GM23338 (cell line): ENCODE data around the gene FRA10AC1. TPM values are rescaled to one million over a fixed set of nuclear protein-coding genes. Genes with fewer than 3 reads are reported as not detected.

ENCODE experiments used
- ATAC-seq: fragments of 200-7000 bp; cut with Tn5 transposase; 3 replicates; pipeline ENCODE4 v1.9.1; 2020
- DNase-seq: peaks from one replicate; pipeline ENCODE4 v3.0.0-alpha.2; 2015; ENCODE audit warnings: low spot score
- H2AFZ ChIP-seq: fragments of 200-600 bp; sonication (generic); 2 replicates; pipeline ENCODE4 v1.8.0; 2016; ENCODE audit warnings: antibody characterized with exemption, mild to moderate bottlenecking, moderate library complexity
- H3F3A ChIP-seq: fragments of 200-600 bp; sonication (generic); replicated peaks from 2 replicates; pipeline ENCODE4 v1.8.0; 2017; ENCODE audit warnings: antibody characterized with exemption, mixed run types, low read depth
- H3K27ac ChIP-seq: fragments of 200-600 bp; sonication (generic); 2 replicates; pipeline ENCODE4 v1.6.1; 2016; ENCODE audit warnings: low read depth
- H3K27me3 ChIP-seq: fragments of 200-600 bp; sonication (generic); 2 replicates; pipeline ENCODE4 v1.8.0; 2016; ENCODE audit warnings: mild to moderate bottlenecking, mixed run types, moderate library complexity; ENCODE audit not compliant: insufficient read depth
- H3K36me3 ChIP-seq: fragments of 200-600 bp; sonication (generic); 2 replicates; pipeline ENCODE4 v1.8.0; 2016; ENCODE audit warnings: mild to moderate bottlenecking; ENCODE audit not compliant: insufficient read depth
- H3K4me1 ChIP-seq: fragments of 200-600 bp; sonication (generic); 2 replicates; pipeline ENCODE4 v1.8.0; 2016; ENCODE audit warnings: mild to moderate bottlenecking, moderate library complexity; ENCODE audit not compliant: insufficient read depth
- H3K4me2 ChIP-seq: fragments of 200-600 bp; sonication (generic); 2 replicates; pipeline ENCODE4 v1.7.1; 2017; ENCODE audit warnings: mixed run types
- H3K4me3 ChIP-seq: fragments of 200-600 bp; sonication (generic); 2 replicates; pipeline ENCODE4 v1.6.1; 2016; ENCODE audit warnings: mixed run types
- H3K79me2 ChIP-seq: fragments of 200-600 bp; sonication (generic); replicated peaks from 2 replicates; pipeline ENCODE4 v1.8.0; 2017; ENCODE audit warnings: mild to moderate bottlenecking; ENCODE audit not compliant: insufficient read depth
- H3K9me2 ChIP-seq: fragments of 200-600 bp; sonication (generic); 2 replicates; pipeline ENCODE4 v1.8.0; 2017; ENCODE audit not compliant: insufficient read depth
- H4K20me1 ChIP-seq: fragments of 200-600 bp; sonication (generic); replicated peaks from 2 replicates; pipeline ENCODE4 v1.8.0; 2017; ENCODE audit warnings: mild to moderate bottlenecking; ENCODE audit not compliant: insufficient read depth
- H3K27ac Mint-ChIP-seq: 2 replicates; pipeline ENCODE4 v1.8.0; 2020; ENCODE audit warnings: inconsistent platforms, mild to moderate bottlenecking, moderate library complexity, mixed read lengths
- H3K27me3 Mint-ChIP-seq: 3 replicates; pipeline ENCODE4 v1.8.0; 2022; ENCODE audit warnings: low read depth, mild to moderate bottlenecking, moderate library complexity, mixed read lengths, inconsistent platforms; ENCODE audit not compliant: insufficient read depth, poor library complexity
- H3K36me3 Mint-ChIP-seq: 3 replicates; pipeline ENCODE4 v1.8.0; 2021; ENCODE audit warnings: low read depth, mild to moderate bottlenecking, inconsistent platforms, moderate library complexity, mixed read lengths
- H3K4me1 Mint-ChIP-seq: 3 replicates; pipeline ENCODE4 v1.8.0; 2020; ENCODE audit warnings: mild to moderate bottlenecking, inconsistent platforms, mixed read lengths
- H3K4me3 Mint-ChIP-seq: 3 replicates; pipeline ENCODE4 v1.8.0; 2021; ENCODE audit warnings: moderate library complexity, mild to moderate bottlenecking, inconsistent platforms, mixed read lengths
- H3K9me3 Mint-ChIP-seq: 3 replicates; pipeline ENCODE4 v1.8.0; 2020; ENCODE audit warnings: moderate library complexity, mild to moderate bottlenecking, inconsistent platforms, mixed read lengths
- CREB1 ChIP-seq: fragments of 250-450 bp; sonication (Bioruptor Pico); IDR thresholded peaks from 2 replicates; pipeline ENCODE4 v1.5.0; 2020; ENCODE audit warnings: low read depth, mild to moderate bottlenecking, moderate library complexity
- ETS1 ChIP-seq: IDR thresholded peaks from 2 replicates; pipeline ENCODE4 v1.6.1; 2016; ENCODE audit warnings: antibody characterized with exemption
- EZH2 ChIP-seq: fragments of 200-600 bp; sonication (generic); IDR thresholded peaks from one replicate; pipeline ENCODE4 v1.8.0; 2017; ENCODE audit warnings: antibody characterized with exemption, mild to moderate bottlenecking, low read depth; ENCODE audit not compliant: unreplicated experiment
- EZH2phosphoT487 ChIP-seq: fragments of 200-600 bp; sonication (generic); IDR thresholded peaks from one replicate; pipeline ENCODE4 v1.8.1; 2018; ENCODE audit warnings: antibody characterized with exemption; ENCODE audit not compliant: unreplicated experiment
- JUNB ChIP-seq: IDR thresholded peaks from one replicate; pipeline ENCODE4 v1.6.1; 2016; ENCODE audit warnings: antibody characterized with exemption; ENCODE audit not compliant: unreplicated experiment
- NANOG ChIP-seq: IDR thresholded peaks from 2 replicates; pipeline ENCODE4 v1.6.1; 2016; ENCODE audit warnings: antibody characterized with exemption, borderline replicate concordance
- REST ChIP-seq: IDR thresholded peaks from one replicate; pipeline ENCODE4 v1.6.1; 2018; ENCODE audit warnings: antibody characterized with exemption; ENCODE audit not compliant: unreplicated experiment
- STAT1 ChIP-seq: IDR thresholded peaks from one replicate; pipeline ENCODE4 v1.6.1; 2016; ENCODE audit warnings: antibody characterized with exemption; ENCODE audit not compliant: unreplicated experiment
- ZNF114 ChIP-seq: fragments of 250-450 bp; sonication (Bioruptor Pico); IDR thresholded peaks from 2 replicates; pipeline ENCODE4 v1.5.0; 2020; ENCODE audit warnings: mild to moderate bottlenecking, moderate library complexity
- ZNF462 ChIP-seq: fragments of 250-450 bp; sonication (Bioruptor Pico); IDR thresholded peaks from 2 replicates; pipeline ENCODE4 v1.5.0; 2020; ENCODE audit warnings: mild to moderate bottlenecking, moderate library complexity
- polyA plus RNA-seq: library from polyadenylated mRNA; unstranded; fragments of >200 nt; fragmentation: Nextera tagmentation; extraction: Ambion mirVana; gene quantifications from 2 replicates; pipeline ENCODE4 v1.2.1, GENCODE V29; 2016
- total RNA-seq: library from RNA; depleted of rRNA; stranded (reverse); fragments of >200 nt; shearing (Covaris generic); gene quantifications from 2 replicates; pipeline ENCODE4 v1.2.3, GENCODE V29; 2014
- TF ChIP-seq, protein P1 (sequence below), 2 experiments: fragments of 200-600 bp in 1 of 2; sonication (generic) in 1 of 2; conservative IDR thresholded peaks; 2 replicates each; pipeline versions ENCODE4 v1.5.1 to v1.6.1; 2016 to 2017; ENCODE audit warnings: antibody characterized with exemption in 2 of 2, low read depth in 2 of 2, mild to moderate bottlenecking in 2 of 2, moderate library complexity in 1 of 2

FRA10AC1 gene
- total and polyA plus RNA-seq, 2 experiments from 2014 or later, result 35.4 to 51.5 TPM

GRCh38 chr10:93716766-93717165 lies 14.4 kb upstream of the FRA10AC1 start:
- Mint-ChIP-seq H3K4me1 (peaks cover 20% of the 10 kb centered on the region), H3K9me3 (no peaks in the 10 kb centered on the region), H3K36me3 (no peaks in the 10 kb centered on the region), H3K27me3 (peaks cover 5% of the 10 kb centered on the region), H3K4me3 (no peak overlapping the region), H3K27ac (no peak overlapping the region)
- no peak for ATAC-seq
- Histone ChIP-seq H3K79me2 (no peaks in the 10 kb centered on the region), H3K36me3 (0 out of 2 replicates have a peak, but pooled peaks cover 3% of the 10 kb centered on the region), H3K27me3 (no peaks in the 10 kb centered on the region), H3K27ac (no peak overlapping the region), H4K20me1 (no peaks in the 10 kb centered on the region), H3K4me2 (no peak overlapping the region), H3K4me1 (peaks cover 35% of the 10 kb centered on the region), H3K4me3 (no peak overlapping the region), H3K9me2 (no peaks in the 10 kb centered on the region), H3F3A (no peaks in the 10 kb centered on the region), H2AFZ (peak overlapping the region; percentile 39; the same call in 1 of the 2 replicates)
- no peak for DNase-seq
- TF ChIP-seq CREB1 (CRISPR knock-in tag), result no peak
- TF ChIP-seq REST, result no peak
- no peak for TF ChIP-seq ETS1
- no peak for TF ChIP-seq EZH2phosphoT487
- TF ChIP-seq STAT1, result no peak
- TF ChIP-seq NANOG, result no peak
- TF ChIP-seq, protein P1, sequence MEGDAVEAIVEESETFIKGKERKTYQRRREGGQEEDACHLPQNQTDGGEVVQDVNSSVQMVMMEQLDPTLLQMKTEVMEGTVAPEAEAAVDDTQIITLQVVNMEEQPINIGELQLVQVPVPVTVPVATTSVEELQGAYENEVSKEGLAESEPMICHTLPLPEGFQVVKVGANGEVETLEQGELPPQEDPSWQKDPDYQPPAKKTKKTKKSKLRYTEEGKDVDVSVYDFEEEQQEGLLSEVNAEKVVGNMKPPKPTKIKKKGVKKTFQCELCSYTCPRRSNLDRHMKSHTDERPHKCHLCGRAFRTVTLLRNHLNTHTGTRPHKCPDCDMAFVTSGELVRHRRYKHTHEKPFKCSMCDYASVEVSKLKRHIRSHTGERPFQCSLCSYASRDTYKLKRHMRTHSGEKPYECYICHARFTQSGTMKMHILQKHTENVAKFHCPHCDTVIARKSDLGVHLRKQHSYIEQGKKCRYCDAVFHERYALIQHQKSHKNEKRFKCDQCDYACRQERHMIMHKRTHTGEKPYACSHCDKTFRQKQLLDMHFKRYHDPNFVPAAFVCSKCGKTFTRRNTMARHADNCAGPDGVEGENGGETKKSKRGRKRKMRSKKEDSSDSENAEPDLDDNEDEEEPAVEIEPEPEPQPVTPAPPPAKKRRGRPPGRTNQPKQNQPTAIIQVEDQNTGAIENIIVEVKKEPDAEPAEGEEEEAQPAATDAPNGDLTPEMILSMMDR (conservative IDR thresholded peaks at IDR 0.05; ENCODE audit: low read depth in 2 of 2), result no peak
- no peak for TF ChIP-seq ZNF462 (CRISPR knock-in tag)
- no peak for TF ChIP-seq EZH2
- no peak for TF ChIP-seq JUNB
- TF ChIP-seq ZNF114 (CRISPR knock-in tag), result no peak
